Measurements from ENCODE around the gene CYP19A1. TPM values are rescaled to one million over a fixed set of nuclear protein-coding genes. Genes with fewer than 3 reads are reported as not detected.

The CYP19A1 gene
- total and polyA plus RNA-seq, 2 experiments from 2014 or later = 0.76 to 1.2 TPM

- Histone ChIP-seq H4K20me1 (ENCODE audit: insufficient read depth) (no peaks in the 10 kb centered on the region), H3K27ac (no peak overlapping the region), H3K9me2 (ENCODE audit: insufficient read depth) (no peaks in the 10 kb centered on the region), H3K4me1 (ENCODE audit: insufficient read depth) (0 out of 2 replicates have a peak, but pooled peaks cover 3% of the 10 kb centered on the region), H3K4me2 (ENCODE audit: unreplicated experiment) (no peak overlapping the region), H3K79me2 (ENCODE audit: insufficient read depth) (no peaks in the 10 kb centered on the region), H3K9ac (no peak overlapping the region), H2AFZ (no peak overlapping the region), H3K9me3 (ENCODE audit: low read depth) (no peaks in the 10 kb centered on the region), H3K27me3 (replicated peaks; ENCODE audit: insufficient read depth) (no peaks in the 10 kb centered on the region), H3K36me3 (ENCODE audit: low read depth) (no peaks in the 10 kb centered on the region), H3K4me3 (no peak overlapping the region), H3F3A (ENCODE audit: insufficient read depth) (no peaks in the 10 kb centered on the region)
- no peak for TF ChIP-seq EZH2phosphoT487 (IDR thresholded peaks at IDR 0.05; ENCODE audit: insufficient read depth, low read depth)
- no peak for TF ChIP-seq EZH2 (IDR thresholded peaks at IDR 0.05; ENCODE audit: insufficient read depth, poor library complexity, severe bottlenecking)
- no peak for DNase-seq
- 31 to 37% methylated on average over 3 of the region's 3 CpGs for WGBS, 2 experiments (ENCODE audit: low coverage in 1 of 2, low lambda C conversion rate in 2 of 2, missing lambda C conversion rate in 2 of 2)
- in situ Hi-C loops (cut with MboI) = no loop called here
Measured at GRCh38 chr15:51346136-51346535, 7.7 kb upstream of the CYP19A1 start.

GRCh38 chr15:51343466-51343865 lies 5.1 kb upstream of the CYP19A1 start:
- Histone ChIP-seq H3K9ac (no peak overlapping the region), H3K27ac (no peak overlapping the region), H3K4me3 (no peak overlapping the region), H3K9me3 (ENCODE audit: low read depth) (no peaks in the 10 kb centered on the region), H3K4me1 (ENCODE audit: insufficient read depth) (0 out of 2 replicates have a peak, but pooled peaks cover 3% of the 10 kb centered on the region), H3K9me2 (ENCODE audit: insufficient read depth) (no peaks in the 10 kb centered on the region), H4K20me1 (ENCODE audit: insufficient read depth) (no peaks in the 10 kb centered on the region), H3K79me2 (ENCODE audit: insufficient read depth) (no peaks in the 10 kb centered on the region), H3K4me2 (ENCODE audit: unreplicated experiment) (no peak overlapping the region), H3F3A (ENCODE audit: insufficient read depth) (no peaks in the 10 kb centered on the region), H3K36me3 (ENCODE audit: low read depth) (no peaks in the 10 kb centered on the region), H2AFZ (no peak overlapping the region), H3K27me3 (replicated peaks; ENCODE audit: insufficient read depth) (no peaks in the 10 kb centered on the region)
- TF ChIP-seq EZH2 (IDR thresholded peaks at IDR 0.05; ENCODE audit: insufficient read depth, poor library complexity, severe bottlenecking) (no peak), EZH2phosphoT487 (IDR thresholded peaks at IDR 0.05; ENCODE audit: insufficient read depth, low read depth) (no peak)
- 88 to 93% methylated on average over 4 of the region's 4 CpGs for WGBS, 2 experiments (ENCODE audit: low coverage in 1 of 2, low lambda C conversion rate in 2 of 2, missing lambda C conversion rate in 2 of 2)
- in situ Hi-C loops (cut with MboI) = no loop called here
- DNase-seq = no peak

- Histone ChIP-seq H2AFZ (peak overlapping the region; percentile 79), H3K4me3 (peak overlapping the region; percentile 67), H3K79me2 (ENCODE audit: insufficient read depth) (no peaks in the 10 kb centered on the region), H4K20me1 (ENCODE audit: insufficient read depth) (no peaks in the 10 kb centered on the region), H3K9me3 (ENCODE audit: low read depth) (no peaks in the 10 kb centered on the region), H3K4me1 (ENCODE audit: insufficient read depth) (0 out of 2 replicates have a peak, but pooled peaks cover 3% of the 10 kb centered on the region), H3K27me3 (replicated peaks; ENCODE audit: insufficient read depth) (no peaks in the 10 kb centered on the region), H3K9me2 (ENCODE audit: insufficient read depth) (no peaks in the 10 kb centered on the region), H3F3A (ENCODE audit: insufficient read depth) (no peaks in the 10 kb centered on the region), H3K27ac (no peak overlapping the region), H3K36me3 (ENCODE audit: low read depth) (no peaks in the 10 kb centered on the region), H3K4me2 (ENCODE audit: unreplicated experiment) (peak overlapping the region; percentile 76), H3K9ac (peak overlapping the region; percentile 20; the same call in 1 of the 2 replicates)
- TF ChIP-seq EZH2 (IDR thresholded peaks at IDR 0.05; ENCODE audit: insufficient read depth, poor library complexity, severe bottlenecking) (no peak), EZH2phosphoT487 (IDR thresholded peaks at IDR 0.05; ENCODE audit: insufficient read depth, low read depth) (no peak)
- in situ Hi-C loops (cut with MboI) = no loop called here
- peak; percentile 23 for DNase-seq
- WGBS, 2 experiments (ENCODE audit: low coverage in 1 of 2, low lambda C conversion rate in 2 of 2, missing lambda C conversion rate in 2 of 2) = 18 to 20% methylated on average over 16 of the region's 16 CpGs
Measured at GRCh38 chr15:51342227-51342999, 4.0 kb upstream of the CYP19A1 start.

GRCh38 chr15:51341366-51342226 lies 3.2 kb upstream of the CYP19A1 start, which contains the start of gene GLDN:
GLDN (plus strand) TSS chr15:51341655; CDS start chr15:51341685, 30 bp downstream.
- 2 to 4% methylated on average over 69 to 75 of the region's 76 CpGs for WGBS, 2 experiments (ENCODE audit: low coverage in 1 of 2, low lambda C conversion rate in 2 of 2, missing lambda C conversion rate in 2 of 2)
- 0 out of 2 replicates have a peak, but pooled peaks cover 3% of the 10 kb centered on the region for H3K4me1 ChIP-seq (ENCODE audit: insufficient read depth)
- H3K9me3 ChIP-seq (ENCODE audit: low read depth) = no peaks in the 10 kb centered on the region
- no peak within 1 kb of the TSS for H3K27ac ChIP-seq
- peak within 1 kb of the TSS; percentile 79 for H2AFZ ChIP-seq
- H3K36me3 ChIP-seq (ENCODE audit: low read depth) = no peaks in the 10 kb centered on the region
- no peaks in the 10 kb centered on the region for H4K20me1 ChIP-seq (ENCODE audit: insufficient read depth)
- peak within 1 kb of the TSS; percentile 76 for H3K4me2 ChIP-seq (ENCODE audit: unreplicated experiment)
- TF ChIP-seq EZH2 (IDR thresholded peaks at IDR 0.05; ENCODE audit: insufficient read depth, poor library complexity, severe bottlenecking) (no peak), EZH2phosphoT487 (IDR thresholded peaks at IDR 0.05; ENCODE audit: insufficient read depth, low read depth) (no peak)
- peak; percentile 66 for DNase-seq
- no peaks in the 10 kb centered on the region for H3F3A ChIP-seq (ENCODE audit: insufficient read depth)
- H3K79me2 ChIP-seq (ENCODE audit: insufficient read depth) = no peaks in the 10 kb centered on the region
- H3K9me2 ChIP-seq (ENCODE audit: insufficient read depth) = no peaks in the 10 kb centered on the region
- H3K27me3 ChIP-seq (replicated peaks; ENCODE audit: insufficient read depth) = no peaks in the 10 kb centered on the region
- peak within 1 kb of the TSS; percentile 20; the same call in 1 of the 2 replicates for H3K9ac ChIP-seq
- peak within 1 kb of the TSS; percentile 67 for H3K4me3 ChIP-seq
- in situ Hi-C loops (cut with MboI) = no loop called here

All from GM23248 (cell line).